GM19328 (cell line): Measurements from ENCODE around the gene LRRC73.
"Not testable (repeated sequence)": the region's sequence is repeated elsewhere in the genome, so short reads cannot be mapped to it uniquely, and the experiment has no call there.

Experiments
- ATAC-seq: cut with Tn5 transposase; IDR thresholded peaks from one replicate; pipeline ENCODE4 v1.9.1; 2021; ENCODE audit warnings: mild to moderate bottlenecking, moderate library complexity; ENCODE audit not compliant: unreplicated experiment

LRRC73 gene

GRCh38 chr6:43467265-43467664, 42.9 kb downstream of the LRRC73 start:
- not testable (repeated sequence) for ATAC-seq

- ATAC-seq, result no peak
Observed at GRCh38 chr6:43465948-43466347, 44.2 kb downstream of the LRRC73 start.

- ATAC-seq, result no peak
Observed at GRCh38 chr6:43464337-43464736, 45.8 kb downstream of the LRRC73 start.

GRCh38 chr6:43461936-43462335, 48.2 kb downstream of the LRRC73 start:
- ATAC-seq, result no peak

- ATAC-seq, result no peak
Observed at GRCh38 chr6:43460032-43460431, 50.1 kb downstream of the LRRC73 start.

- no peak for ATAC-seq
Observed at GRCh38 chr6:43459535-43459934, 50.6 kb downstream of the LRRC73 start.

- not testable (repeated sequence) for ATAC-seq
Observed at GRCh38 chr6:43458154-43458553, 52.0 kb downstream of the LRRC73 start.

GRCh38 chr6:43457643-43458042, 52.5 kb downstream of the LRRC73 start:
- ATAC-seq, result no peak
